ENCODE measurements around the gene CCL27. TPM values are rescaled to one million over a fixed set of nuclear protein-coding genes. Genes with fewer than 3 reads are reported as not detected.

CCL27 gene, protein sequence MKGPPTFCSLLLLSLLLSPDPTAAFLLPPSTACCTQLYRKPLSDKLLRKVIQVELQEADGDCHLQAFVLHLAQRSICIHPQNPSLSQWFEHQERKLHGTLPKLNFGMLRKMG
- total RNA-seq (not detected), total RNA-seq (0 reads per million in 2 donors)

DNA sequence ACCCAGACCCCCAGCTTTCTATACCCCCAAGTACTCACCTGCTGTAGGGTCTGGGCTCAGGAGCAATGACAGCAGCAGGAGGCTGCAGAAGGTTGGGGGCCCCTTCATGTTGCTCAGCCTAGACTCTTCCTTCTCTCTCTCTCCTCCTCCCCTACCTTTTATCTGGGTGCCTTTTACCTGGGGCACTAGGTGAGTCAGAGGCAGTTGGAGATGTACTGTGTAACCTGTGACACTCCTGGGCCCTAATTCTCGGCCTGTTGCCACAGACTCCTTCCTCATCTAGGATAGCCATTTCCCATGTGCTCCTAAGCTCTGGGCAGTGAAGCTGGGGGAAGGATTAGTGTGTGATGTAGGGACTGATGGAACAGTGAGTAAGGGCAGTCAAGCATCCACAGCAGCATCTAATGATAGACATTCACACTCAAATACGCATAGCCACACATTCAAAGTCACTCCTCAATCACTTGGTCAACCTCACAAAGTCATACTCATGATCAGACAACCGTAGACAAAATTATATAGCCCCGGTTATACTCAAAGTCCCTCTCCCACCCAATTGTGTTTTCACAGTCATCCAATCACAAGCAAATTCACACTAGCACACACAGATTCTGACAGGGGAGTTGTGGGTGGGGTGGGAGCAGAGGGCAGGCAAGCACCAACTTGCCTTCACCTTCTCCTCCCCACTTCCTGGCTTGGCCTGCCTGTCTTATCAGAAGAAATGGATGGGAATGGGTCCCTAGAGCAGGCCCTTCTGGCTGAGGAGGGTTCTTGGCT, at the start of gene CCL27:
Gene CCL27, minus strand, starts transcription at position 132 of the 777 bp plus-strand sequence. Its CDS starts 24 bp downstream, at position 108.
- Mint-ChIP-seq H3K36me3 (ENCODE audit: low read depth) (peaks cover 7% of the 10 kb centered on the region), H3K27ac (peak within 1 kb of the TSS; percentile 95), H3K27me3 (no peaks in the 10 kb centered on the region), H3K4me3 (peak within 1 kb of the TSS; percentile 96), H3K4me1 (peaks cover 54% of the 10 kb centered on the region)
- no peak for DNase-seq
- no peak for ATAC-seq
- H3K9me3 ChIP-seq (ENCODE audit: control insufficient read depth, low read length, poor library complexity, severe bottlenecking) = no peaks in the 10 kb centered on the region

DNA sequence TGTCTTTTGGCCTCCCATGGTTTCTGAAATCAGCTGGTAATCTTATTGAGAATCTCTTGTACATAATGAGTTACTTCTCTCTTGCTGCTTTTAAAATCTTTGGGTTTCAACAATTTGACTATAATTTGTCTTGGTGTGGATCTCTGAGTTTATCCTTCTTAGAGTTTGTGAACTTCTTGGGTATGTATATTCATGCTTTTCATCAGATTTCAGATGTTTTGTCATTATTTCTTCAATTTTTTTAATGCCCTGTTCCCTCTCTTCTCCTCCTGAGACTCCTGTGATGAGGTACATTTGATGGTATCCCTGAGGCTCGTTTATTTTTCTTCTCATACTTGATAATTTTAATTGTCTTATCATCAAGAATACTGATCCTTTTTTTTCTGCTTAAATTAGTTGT, 49.7 kb upstream of the CCL27 start:
- H3K4me1 Mint-ChIP-seq = peaks cover 2% of the 10 kb centered on the region
- ATAC-seq (no peak), DNase-seq (no peak)
- H3K36me3 Mint-ChIP-seq (ENCODE audit: low read depth) = peaks cover 8% of the 10 kb centered on the region
- peak overlapping the region; percentile 19 for H3K4me3 Mint-ChIP-seq
- H3K27me3 Mint-ChIP-seq = peaks cover 48% of the 10 kb centered on the region
- no peak overlapping the region for H3K27ac Mint-ChIP-seq
- H3K9me3 ChIP-seq (ENCODE audit: control insufficient read depth, low read length, poor library complexity, severe bottlenecking) = no peaks in the 10 kb centered on the region

DNA sequence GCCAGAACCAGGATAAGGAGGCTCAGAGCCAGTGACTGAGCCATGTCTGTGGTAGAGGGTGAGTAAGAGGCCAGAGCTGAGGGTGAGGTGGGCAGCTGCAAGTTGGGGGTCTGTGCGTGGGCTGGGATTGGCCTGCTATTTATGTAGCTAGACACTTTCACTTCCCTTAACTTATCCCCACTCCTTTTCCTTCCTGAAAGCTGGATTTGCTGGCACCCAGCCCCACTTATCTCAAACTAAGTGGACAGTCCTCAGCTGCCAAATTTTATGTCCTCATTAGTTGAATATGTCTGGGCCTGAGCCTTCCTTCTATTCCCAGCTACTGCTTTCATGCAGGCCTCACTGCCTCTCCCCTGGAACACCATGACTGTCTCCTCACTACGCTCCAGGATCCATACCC, 47.6 kb upstream of the CCL27 start, which contains the start of gene CCL21:
Gene CCL21, minus strand, starts transcription at position 114 of the 400 bp plus-strand sequence. Its CDS starts 70 bp downstream, at position 44.
- Mint-ChIP-seq H3K27ac (no peak within 1 kb of the TSS), H3K4me1 (peaks cover 2% of the 10 kb centered on the region), H3K4me3 (no peak within 1 kb of the TSS), H3K36me3 (ENCODE audit: low read depth) (peaks cover 9% of the 10 kb centered on the region), H3K27me3 (peaks cover 43% of the 10 kb centered on the region)
- ATAC-seq (no peak), DNase-seq (no peak)
- no peaks in the 10 kb centered on the region for H3K9me3 ChIP-seq (ENCODE audit: control insufficient read depth, low read length, poor library complexity, severe bottlenecking)

DNA sequence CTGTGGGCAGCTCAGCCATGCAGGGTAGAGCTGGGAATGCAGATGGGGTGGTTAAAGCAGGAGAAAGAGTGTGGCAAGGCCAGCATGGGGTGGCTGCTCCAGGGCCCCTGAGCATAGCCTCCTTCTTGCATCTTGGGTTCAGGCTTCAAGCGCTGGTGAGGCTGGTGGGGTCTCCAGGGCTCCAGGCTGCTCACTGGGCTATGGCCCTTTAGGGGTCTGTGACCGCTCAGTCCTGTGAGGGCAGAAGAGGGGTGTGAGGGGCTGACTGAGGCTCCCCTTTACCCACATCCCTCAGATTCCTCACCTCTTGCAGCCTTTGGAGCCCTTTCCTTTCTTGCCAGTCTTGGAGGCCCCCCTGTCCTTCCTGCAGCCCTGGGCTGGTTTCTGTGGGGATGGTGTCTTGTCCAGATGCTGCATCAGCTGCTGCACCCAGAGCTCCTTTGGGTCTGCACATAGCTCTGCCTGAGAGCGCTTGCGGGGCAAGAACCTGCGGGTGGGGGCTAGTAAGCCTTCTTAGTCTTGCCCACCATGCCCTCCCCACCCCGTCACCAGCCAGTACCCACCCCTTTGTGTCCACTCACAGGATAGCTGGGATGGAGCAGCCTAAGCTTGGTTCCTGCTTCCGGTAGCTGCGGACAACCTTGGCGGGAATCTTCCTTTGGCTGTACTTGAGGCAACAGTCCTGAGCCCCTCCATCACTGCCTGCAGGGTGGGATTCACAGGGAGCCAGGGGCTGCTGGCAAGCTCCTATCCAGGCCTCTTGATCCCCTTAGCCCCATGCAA, 46.9 kb upstream of the CCL27 start:
- H3K27me3 Mint-ChIP-seq = peaks cover 37% of the 10 kb centered on the region
- no peak for ATAC-seq
- no peak overlapping the region for H3K4me3 Mint-ChIP-seq

DNA sequence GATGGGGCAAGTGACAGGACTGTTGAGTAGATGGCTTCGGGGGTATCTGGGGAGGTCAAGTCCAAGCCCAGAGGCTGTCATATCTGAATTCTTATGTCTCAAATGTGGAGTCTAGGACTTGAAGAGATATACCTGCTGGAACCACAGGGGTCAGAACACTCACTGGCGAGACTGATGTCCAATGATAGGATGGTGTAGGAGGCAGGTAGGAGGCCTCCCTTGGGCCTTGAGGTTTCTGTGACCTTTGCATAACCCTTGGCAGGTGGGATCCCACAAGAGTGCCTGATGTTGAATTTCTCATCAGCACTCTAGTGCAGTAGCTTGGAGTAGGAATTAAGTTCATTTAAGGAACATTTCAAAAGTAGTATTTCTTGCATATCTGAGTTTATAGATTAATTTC, 44.7 kb upstream of the CCL27 start:
- Mint-ChIP-seq H3K4me1 (peaks cover 2% of the 10 kb centered on the region), H3K36me3 (ENCODE audit: low read depth) (peaks cover 5% of the 10 kb centered on the region), H3K27ac (peak overlapping the region; percentile 32), H3K27me3 (peaks cover 14% of the 10 kb centered on the region), H3K4me3 (no peak overlapping the region)
- DNase-seq (no peak), ATAC-seq (no peak)
- H3K9me3 ChIP-seq (ENCODE audit: control insufficient read depth, low read length, poor library complexity, severe bottlenecking) = no peaks in the 10 kb centered on the region

More for the DNA sequence above, 46.9 kb upstream of the CCL27 start:
- Mint-ChIP-seq H3K4me1 (peaks cover 2% of the 10 kb centered on the region), H3K36me3 (ENCODE audit: low read depth) (peaks cover 9% of the 10 kb centered on the region), H3K27ac (no peak overlapping the region)
- DNase-seq = no peak
- no peaks in the 10 kb centered on the region for H3K9me3 ChIP-seq (ENCODE audit: control insufficient read depth, low read length, poor library complexity, severe bottlenecking)

- Mint-ChIP-seq H3K4me3 (peak overlapping the region; percentile 88), H3K27me3 (peaks cover 7% of the 10 kb centered on the region), H3K27ac (no peak overlapping the region), H3K4me1 (peaks cover 8% of the 10 kb centered on the region), H3K36me3 (ENCODE audit: low read depth) (peaks cover 3% of the 10 kb centered on the region)
- ATAC-seq = peak; percentile 86
- peak; percentile 65 to 70 (median 66) for DNase-seq
- no peaks in the 10 kb centered on the region for H3K9me3 ChIP-seq (ENCODE audit: control insufficient read depth, low read length, poor library complexity, severe bottlenecking)
These were observed 39.6 kb upstream of the CCL27 start for GRCh38 chr9:34701769-34702736.

GRCh38 chr9:34701023-34701768, 38.7 kb upstream of the CCL27 start:
- H3K9me3 ChIP-seq (ENCODE audit: control insufficient read depth, low read length, poor library complexity, severe bottlenecking) = no peaks in the 10 kb centered on the region
- Mint-ChIP-seq H3K27me3 (peaks cover under 1% of the 10 kb centered on the region), H3K36me3 (ENCODE audit: low read depth) (no peaks in the 10 kb centered on the region), H3K27ac (no peak overlapping the region), H3K4me3 (peak overlapping the region; percentile 88), H3K4me1 (peaks cover 8% of the 10 kb centered on the region)
- ATAC-seq (peak; percentile 87), DNase-seq (peak; percentile 63 to 70 (median 68))

GRCh38 chr9:34694811-34695210, 32.4 kb upstream of the CCL27 start:
- DNase-seq = no peak
- Mint-ChIP-seq H3K4me1 (no peaks in the 10 kb centered on the region), H3K27ac (no peak overlapping the region), H3K36me3 (ENCODE audit: low read depth) (no peaks in the 10 kb centered on the region), H3K27me3 (peaks cover 21% of the 10 kb centered on the region), H3K4me3 (no peak overlapping the region)
- ATAC-seq = no peak
- H3K9me3 ChIP-seq (ENCODE audit: control insufficient read depth, low read length, poor library complexity, severe bottlenecking) = no peaks in the 10 kb centered on the region

- Mint-ChIP-seq H3K4me3 (no peak overlapping the region), H3K27ac (no peak overlapping the region), H3K36me3 (ENCODE audit: low read depth) (no peaks in the 10 kb centered on the region), H3K4me1 (peaks cover 2% of the 10 kb centered on the region), H3K27me3 (peaks cover 28% of the 10 kb centered on the region)
- DNase-seq = no peak
- no peaks in the 10 kb centered on the region for H3K9me3 ChIP-seq (ENCODE audit: control insufficient read depth, low read length, poor library complexity, severe bottlenecking)
- no peak for ATAC-seq
These were observed 31.1 kb upstream of the CCL27 start for GRCh38 chr9:34693560-34693959.

- Mint-ChIP-seq H3K4me1 (peaks cover 2% of the 10 kb centered on the region), H3K27ac (no peak overlapping the region), H3K4me3 (no peak overlapping the region), H3K27me3 (peaks cover 34% of the 10 kb centered on the region), H3K36me3 (ENCODE audit: low read depth) (no peaks in the 10 kb centered on the region)
- DNase-seq (no peak), ATAC-seq (no peak)
- no peaks in the 10 kb centered on the region for H3K9me3 ChIP-seq (ENCODE audit: control insufficient read depth, low read length, poor library complexity, severe bottlenecking)
These were observed 29.5 kb upstream of the CCL27 start for GRCh38 chr9:34691936-34692315.

GRCh38 chr9:34690983-34691935, 28.8 kb upstream of the CCL27 start, which contains the start of gene CCL19:
Gene CCL19 (minus strand): TSS chr9:34691276. CDS start chr9:34691139, 137 bp downstream.
- H3K36me3 Mint-ChIP-seq (ENCODE audit: low read depth) = no peaks in the 10 kb centered on the region
- ATAC-seq (no peak), DNase-seq (no peak)
- peaks cover 2% of the 10 kb centered on the region for H3K4me1 Mint-ChIP-seq
- peak within 1 kb of the TSS; percentile 14 for H3K27ac Mint-ChIP-seq
- H3K9me3 ChIP-seq (ENCODE audit: control insufficient read depth, low read length, poor library complexity, severe bottlenecking) = no peaks in the 10 kb centered on the region
- peaks cover 34% of the 10 kb centered on the region for H3K27me3 Mint-ChIP-seq
- H3K4me3 Mint-ChIP-seq = no peak within 1 kb of the TSS

All from T-helper 17 cell (primary cell).